H1 (cell line): ENCODE measurements around the gene RHEX. TPM values are rescaled to one million over a fixed set of nuclear protein-coding genes. Genes with fewer than 3 reads are reported as not detected.

ENCODE experiments used
- CTCF ChIA-PET: fragments of 300-600 bp; sonication (Branson Sonifier 250); formaldehyde crosslinking; loops from one replicate; lab custom pipeline; 2021; ENCODE audit not compliant: partially characterized antibody; lab: Charles Lee
- POLR2A ChIA-PET: fragments of 300-600 bp; sonication (Branson Sonifier 250); formaldehyde crosslinking; loops from one replicate; lab custom pipeline; 2021; ENCODE audit warnings: inconsistent platforms; ENCODE audit not compliant: partially characterized antibody; lab: Charles Lee
- DNase-seq, 2 experiments: peaks; one replicate each; pipeline versions ENCODE4 v3.0.0 to v3.0.0-alpha.2; 2010 to 2022; ENCODE audit warnings: low spot score in 2 of 2, low read depth in 1 of 2, mixed read lengths in 1 of 2
- FAIRE-seq: peaks from 2 replicates; lab custom pipeline; 2011; peaks lifted over from hg19 to GRCh38; lab: Jason Lieb, UNC
- H2AFZ ChIP-seq: 2 replicates; pipeline ENCODE4 v1.8.1; 2012; ENCODE audit warnings: low read length, inconsistent platforms
- H2AK5ac ChIP-seq: 2 replicates; pipeline ENCODE4 v1.6.1; 2013; ENCODE audit warnings: low read depth, low read length
- H2BK120ac ChIP-seq: replicated peaks from 2 replicates; pipeline ENCODE3; 2013; ENCODE audit warnings: low read depth, low read length, inconsistent platforms
- H2BK12ac ChIP-seq: 2 replicates; pipeline ENCODE4 v1.6.1; 2013; ENCODE audit warnings: low read depth, low read length
- H2BK15ac ChIP-seq: 2 replicates; pipeline ENCODE4 v1.6.1; 2013; ENCODE audit warnings: low read length
- H2BK20ac ChIP-seq: 2 replicates; pipeline ENCODE4 v1.6.1; 2013; ENCODE audit warnings: low read length
- H2BK5ac ChIP-seq: 2 replicates; pipeline ENCODE4 v1.6.1; 2013; ENCODE audit warnings: low read depth, low read length
- H3K14ac ChIP-seq: 2 replicates; pipeline ENCODE4 v1.6.1; 2013; ENCODE audit warnings: inconsistent platforms; ENCODE audit not compliant: insufficient read length
- H3K18ac ChIP-seq: 2 replicates; pipeline ENCODE4 v1.6.1; 2013; ENCODE audit warnings: low read length; ENCODE audit errors: extremely low read depth
- H3K23ac ChIP-seq: 2 replicates; pipeline ENCODE4 v1.6.1; 2013; ENCODE audit warnings: inconsistent platforms; ENCODE audit not compliant: insufficient read length
- H3K23me2 ChIP-seq: 2 replicates; pipeline ENCODE4 v1.6.1; 2013; ENCODE audit warnings: low read depth, low read length
- H3K27ac ChIP-seq: 2 replicates; pipeline ENCODE4 v1.6.1; 2011; ENCODE audit warnings: low read depth, low read length, inconsistent platforms
- H3K27me3 ChIP-seq, 4 experiments: replicated peaks in 1 of 4; 1 replicate in 1 of 4; 2 replicates in 3 of 4; pipeline versions ENCODE4 v1.6.1 to v1.8.1; 2011 to 2013; ENCODE audit warnings: low read length in 3 of 4, mild to moderate bottlenecking in 3 of 4, inconsistent platforms in 2 of 4, mixed read lengths in 2 of 4, moderate library complexity in 1 of 4; ENCODE audit not compliant: control insufficient read depth in 3 of 4, insufficient read depth in 3 of 4; ENCODE audit errors: extremely low read depth in 1 of 4
- H3K36me3 ChIP-seq, 4 experiments: 2 replicates each; pipeline versions ENCODE4 v1.6.1 to v1.8.1; 2011 to 2013; ENCODE audit warnings: mild to moderate bottlenecking in 4 of 4, low read length in 3 of 4, moderate library complexity in 2 of 4, control low read depth in 1 of 4, inconsistent platforms in 1 of 4; ENCODE audit not compliant: insufficient read depth in 4 of 4, control insufficient read depth in 2 of 4
- H3K4ac ChIP-seq: replicated peaks from 2 replicates; pipeline ENCODE3; 2013; ENCODE audit warnings: low read length, low read depth, mixed read lengths, inconsistent platforms; ENCODE audit not compliant: insufficient read length
- H3K4me1 ChIP-seq, 4 experiments: replicated peaks in 1 of 4; 1 replicate in 1 of 4; 2 replicates in 3 of 4; pipeline versions ENCODE4 v1.6.1 to v1.8.1; 2011 to 2013; ENCODE audit warnings: low read length in 3 of 4, inconsistent platforms in 2 of 4, mixed read lengths in 1 of 4; ENCODE audit not compliant: insufficient read depth in 4 of 4, control insufficient read depth in 3 of 4
- H3K4me2 ChIP-seq, 2 experiments: 2 replicates each; pipeline versions ENCODE4 v1.6.1 to v1.8.1; 2011 to 2013; ENCODE audit warnings: low read depth in 2 of 2, low read length in 2 of 2, control low read depth in 1 of 2, inconsistent platforms in 1 of 2, mild to moderate bottlenecking in 1 of 2; ENCODE audit not compliant: insufficient read depth in 1 of 2
- H3K4me3 ChIP-seq, 4 experiments: fragments of 200-600, 300-600 bp in 1 of 4; sonication (generic), shearing (Covaris generic), sonication (Bioruptor Twin) in 1 of 4; 2 replicates each; pipeline versions ENCODE4 v1.5.1 to v1.8.1; 2011 to 2016; ENCODE audit warnings: low read length in 4 of 4, low read depth in 3 of 4, control low read depth in 2 of 4, inconsistent platforms in 2 of 4, mild to moderate bottlenecking in 2 of 4, mixed read lengths in 1 of 4, moderate library complexity in 1 of 4; ENCODE audit not compliant: insufficient read depth in 2 of 4; ENCODE audit errors: extremely low read depth in 1 of 4
- H3K56ac ChIP-seq: replicated peaks from 2 replicates; pipeline ENCODE3; 2013; ENCODE audit warnings: low read depth, mild to moderate bottlenecking, mixed read lengths, low read length, inconsistent platforms; ENCODE audit not compliant: insufficient read length
- H3K79me1 ChIP-seq: 2 replicates; pipeline ENCODE4 v1.6.1; 2013; ENCODE audit warnings: low read depth, low read length, control low read depth
- H3K79me2 ChIP-seq, 2 experiments: 2 replicates each; pipeline versions ENCODE4 v1.6.1 to v1.8.1; 2012 to 2013; ENCODE audit warnings: low read length in 2 of 2, mild to moderate bottlenecking in 2 of 2, inconsistent platforms in 1 of 2; ENCODE audit not compliant: insufficient read depth in 2 of 2, control insufficient read depth in 1 of 2
- H3K9ac ChIP-seq, 4 experiments: replicated peaks in 1 of 4; 1 replicate in 1 of 4; 2 replicates in 3 of 4; pipeline versions ENCODE4 v1.6.1 to v1.8.1; 2011 to 2013; ENCODE audit warnings: low read depth in 3 of 4, low read length in 3 of 4, control low read depth in 2 of 4, mild to moderate bottlenecking in 2 of 4, moderate library complexity in 2 of 4, inconsistent platforms in 1 of 4; ENCODE audit errors: extremely low read depth in 1 of 4
- H3K9me3 ChIP-seq, 2 experiments: 2 replicates each; pipeline versions ENCODE4 v1.6.1 to v1.8.1; 2012 to 2013; ENCODE audit warnings: mild to moderate bottlenecking in 2 of 2, moderate library complexity in 2 of 2, control low read depth in 1 of 2, inconsistent platforms in 1 of 2, low read depth in 1 of 2, low read length in 1 of 2, mixed read lengths in 1 of 2; ENCODE audit not compliant: insufficient read depth in 2 of 2
- H4K20me1 ChIP-seq, 2 experiments: replicated peaks in 1 of 2; 2 replicates each; pipeline versions ENCODE3 to v1.8.1; 2011 to 2013; ENCODE audit warnings: inconsistent platforms in 2 of 2, low read length in 2 of 2, mild to moderate bottlenecking in 1 of 2; ENCODE audit not compliant: insufficient read depth in 2 of 2, control insufficient read depth in 1 of 2
- H4K5ac ChIP-seq: 2 replicates; pipeline ENCODE4 v1.6.1; 2013; ENCODE audit warnings: low read length, low read depth, mixed read lengths, inconsistent platforms; ENCODE audit not compliant: insufficient read length
- H4K8ac ChIP-seq: 2 replicates; pipeline ENCODE4 v1.8.0; 2013; ENCODE audit warnings: mild to moderate bottlenecking, moderate library complexity, low read length, inconsistent platforms; ENCODE audit not compliant: insufficient read depth; ENCODE audit errors: extremely low read depth
- H4K91ac ChIP-seq: replicated peaks from 2 replicates; pipeline ENCODE3; 2013; ENCODE audit warnings: low read length, mixed read lengths, inconsistent platforms; ENCODE audit not compliant: insufficient read length
- BRCA1 ChIP-seq: IDR thresholded peaks from 2 replicates; pipeline ENCODE4 v1.6.1; 2012; ENCODE audit warnings: low read depth, low read length, improper control_type of control experiment
- KDM1A ChIP-seq: fragments of 200-600, 300-600 bp; sonication (generic); IDR thresholded peaks from 2 replicates; pipeline ENCODE4 v1.7.1; 2016; ENCODE audit warnings: mild to moderate bottlenecking, low read length, borderline replicate concordance
- POU5F1 ChIP-seq: IDR thresholded peaks from 2 replicates; pipeline ENCODE4 v1.6.1; 2011; ENCODE audit warnings: low read depth, mild to moderate bottlenecking, low read length, moderate library complexity
- RAD21 ChIP-seq, 2 experiments: IDR thresholded peaks in 1 of 2; conservative IDR thresholded peaks in 1 of 2; 2 replicates each; pipeline ENCODE4 v1.6.1; 2011; ENCODE audit warnings: low read depth in 2 of 2, low read length in 2 of 2, improper control_type of control experiment in 1 of 2, inconsistent platforms in 1 of 2, mild to moderate bottlenecking in 1 of 2, moderate library complexity in 1 of 2
- RXRA ChIP-seq: IDR thresholded peaks from 2 replicates; pipeline ENCODE4 v1.6.1; 2011; ENCODE audit warnings: low read depth, mild to moderate bottlenecking, low read length, moderate library complexity; ENCODE audit not compliant: insufficient read depth
- SAP30 ChIP-seq: fragments of 300-600 bp; sonication (generic); IDR thresholded peaks from 2 replicates; pipeline ENCODE4 v1.7.1; 2012; ENCODE audit warnings: low read length, moderate library complexity, mild to moderate bottlenecking, inconsistent platforms; ENCODE audit not compliant: insufficient read depth, insufficient replicate concordance
- SIN3A ChIP-seq, 2 experiments: IDR thresholded peaks in 1 of 2; conservative IDR thresholded peaks in 1 of 2; 2 replicates each; pipeline ENCODE4 v1.6.1; 2011 to 2012; ENCODE audit warnings: low read length in 2 of 2, improper control_type of control experiment in 1 of 2, low read depth in 1 of 2, mild to moderate bottlenecking in 1 of 2
- SIX5 ChIP-seq: IDR thresholded peaks from 2 replicates; pipeline ENCODE4 v1.6.1; 2011; ENCODE audit warnings: mild to moderate bottlenecking, low read depth, low read length
- TCF12 ChIP-seq: IDR thresholded peaks from 2 replicates; pipeline ENCODE4 v1.6.1; 2011; ENCODE audit warnings: low read depth, mild to moderate bottlenecking, low read length
- WGBS, 2 experiments: shearing (Covaris generic) in 1 of 2; methylation state at CpG; one replicate each; pipeline versions ENCODE4 v1.1.6 to v1.1.7; 2013 to 2015; ENCODE audit warnings: low lambda C conversion rate in 2 of 2, mixed read lengths in 2 of 2, inconsistent platforms in 1 of 2, low coverage in 1 of 2, missing lambda C conversion rate in 1 of 2; ENCODE audit not compliant: insufficient replicate concordance in 2 of 2, insufficient coverage in 1 of 2, insufficient read length in 1 of 2; ENCODE audit errors: extremely low coverage in 1 of 2, missing lambda C conversion rate in 1 of 2; 5-methylcytosine and 5-hydroxymethylcytosine counted together
- polyA plus RNA-seq, 7 experiments: library from polyadenylated mRNA; depleted of rRNA in 3 of 7; stranded (reverse) in 5 of 7; unstranded in 2 of 7; fragments of >200 nt in 5 of 7; fragments of 200-250 nt in 2 of 7; gene quantifications; 1 replicate in 5 of 7; 2 replicates in 1 of 7; 4 replicates in 1 of 7; pipeline versions ENCODE4 v1.2.1 to v1.2.3, GENCODE V29; 2011 to 2013; ENCODE audit warnings: missing spikeins in 2 of 7, mixed read lengths in 2 of 7
- total RNA-seq: library from RNA; stranded (reverse); fragmentation: NEBNext Ultra II Directional; extraction: Animal tissue kit (Norgen Biotek cat#: 25700); gene quantifications from 2 replicates; pipeline ENCODE4 v1.2.1, GENCODE V29; 2021
- TF ChIP-seq, protein P1 (sequence below): IDR thresholded peaks from 2 replicates; pipeline ENCODE4 v1.6.1; 2012; ENCODE audit warnings: inconsistent platforms

RHEX gene
- total and polyA plus RNA-seq, 2 of the 8 experiments (the other 6 are each of a cell fraction or from before 2014, with no cell fraction given): not detected

DNA sequence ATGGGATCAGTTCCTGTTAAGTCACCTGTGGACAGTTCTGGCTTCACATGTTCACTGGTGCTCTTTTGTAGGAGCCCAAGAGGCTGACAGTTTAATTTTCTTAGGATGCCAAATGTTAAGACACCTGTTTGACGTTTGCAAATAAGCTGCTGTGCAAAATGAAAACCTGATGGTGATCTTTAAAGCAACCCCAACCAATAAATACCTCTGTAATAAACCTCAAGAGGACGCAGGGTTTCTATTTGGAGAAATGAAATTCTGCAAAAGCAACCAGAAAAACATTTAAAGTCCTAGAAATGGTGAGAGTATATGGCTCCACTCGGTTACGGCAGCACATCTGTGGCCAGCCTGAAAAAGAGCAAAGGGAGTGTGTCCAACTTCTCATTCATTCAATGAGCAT lies 5.7 kb upstream of the RHEX start:
- FAIRE-seq: no peak
- no peak overlapping the region for H2BK120ac ChIP-seq
- H4K91ac ChIP-seq: no peak overlapping the region
- no peak overlapping the region for H4K8ac ChIP-seq
- no peak overlapping the region for H3K9ac ChIP-seq
- no peak overlapping the region for H3K27ac ChIP-seq
- H3K36me3 ChIP-seq: no peaks in the 10 kb centered on the region
- CTCF ChIA-PET: interaction anchor here (0.6 to 2.9 kb wide), 4 partner anchors 17 to 61 kb away, joined by 3 to 16 read pairs (median 4); no protein-coding TSS in a partner anchor
- POLR2A ChIA-PET: no interaction called here
- H2BK15ac ChIP-seq: no peak overlapping the region
- no peak overlapping the region for H3K56ac ChIP-seq
- no peaks in the 10 kb centered on the region for H3K79me1 ChIP-seq
- no peaks in the 10 kb centered on the region for H3K23me2 ChIP-seq
- H2AK5ac ChIP-seq: no peak overlapping the region
- H3K14ac ChIP-seq: no peak overlapping the region
- no peaks in the 10 kb centered on the region for H4K20me1 ChIP-seq
- no peak for DNase-seq
- 90% methylated on average over 4 of the region's 4 CpGs; no CpG with 5 or more reads in 1 of the 2 experiments for WGBS, 2 experiments
- H2BK20ac ChIP-seq: no peak overlapping the region
- no peak overlapping the region for H3K18ac ChIP-seq
- H3K23ac ChIP-seq: no peak overlapping the region
- no peaks in the 10 kb centered on the region for H3K27me3 ChIP-seq
- no peak overlapping the region for H4K5ac ChIP-seq
- no peak overlapping the region for H2BK12ac ChIP-seq
- no peaks in the 10 kb centered on the region; a peak in 1 of 7 replicates for H3K4me1 ChIP-seq
- TF ChIP-seq SIN3A (conservative IDR thresholded peaks at IDR 0.05 in 1 of 2, IDR thresholded peaks at IDR 0.05 in 1 of 2; ENCODE audit: low read depth in 1 of 2, low read length in 2 of 2): no peak
- TF ChIP-seq, protein P1, sequence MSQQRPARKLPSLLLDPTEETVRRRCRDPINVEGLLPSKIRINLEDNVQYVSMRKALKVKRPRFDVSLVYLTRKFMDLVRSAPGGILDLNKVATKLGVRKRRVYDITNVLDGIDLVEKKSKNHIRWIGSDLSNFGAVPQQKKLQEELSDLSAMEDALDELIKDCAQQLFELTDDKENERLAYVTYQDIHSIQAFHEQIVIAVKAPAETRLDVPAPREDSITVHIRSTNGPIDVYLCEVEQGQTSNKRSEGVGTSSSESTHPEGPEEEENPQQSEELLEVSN: no peak
- TF ChIP-seq TCF12: no peak
- no peak for TF ChIP-seq KDM1A
- no peak for TF ChIP-seq RAD21 (IDR thresholded peaks at IDR 0.05 in 1 of 2, conservative IDR thresholded peaks at IDR 0.05 in 1 of 2; ENCODE audit: low read depth in 2 of 2, low read length in 2 of 2)
- TF ChIP-seq BRCA1: no peak
- TF ChIP-seq SIX5: no peak
- no peak for TF ChIP-seq POU5F1
- TF ChIP-seq SAP30: no peak
- no peak for TF ChIP-seq RXRA
- no peak overlapping the region for H2AFZ ChIP-seq
- no peaks in the 10 kb centered on the region for H3K9me3 ChIP-seq
- no peak overlapping the region for H2BK5ac ChIP-seq
- no peak overlapping the region for H3K4me3 ChIP-seq
- H3K4me2 ChIP-seq: no peak overlapping the region
- H3K4ac ChIP-seq: no peak overlapping the region
- H3K79me2 ChIP-seq: no peaks in the 10 kb centered on the region
